Endothelial cell of umbilical vein (primary cell): ENCODE data around the gene SPECC1L. TPM values are rescaled to one million over a fixed set of nuclear protein-coding genes. Genes with fewer than 3 reads are reported as not detected.

Experiments used
- BruUV-seq: library from RNA; stranded (reverse); fragments of 400-500 nt; replicated peaks from 2 replicates; lab custom pipeline; 2021; lab: Mats Ljungman, UMichigan
- CTCF ChIA-PET: fragments of 300-600, 350-600 bp; sonication (Branson Sonifier 250); formaldehyde crosslinking; loops from one replicate; lab custom pipeline; 2021; ENCODE audit warnings: antibody characterized with exemption, inconsistent platforms; lab: Charles Lee
- POLR2A ChIA-PET: fragments of 300-600, 350-600 bp; sonication (Branson Sonifier 250); formaldehyde crosslinking; loops from one replicate; lab custom pipeline; 2021; ENCODE audit warnings: antibody characterized with exemption, inconsistent platforms; lab: Charles Lee
- DNase-seq: peaks from one replicate; pipeline ENCODE4 v3.0.0-alpha.2; 2011; ENCODE audit warnings: low read depth, low spot score
- FAIRE-seq: peaks from 2 replicates; lab custom pipeline; 2011; peaks lifted over from hg19 to GRCh38; lab: Jason Lieb, UNC
- H2AFZ ChIP-seq: 2 replicates; pipeline ENCODE4 v1.6.0; 2012; ENCODE audit warnings: low read depth, low read length, control low read depth, inconsistent platforms
- H3K27ac ChIP-seq: 2 replicates; pipeline ENCODE4 v1.5.1; 2011; ENCODE audit warnings: low read depth, mild to moderate bottlenecking, control low read depth, low read length, moderate library complexity; ENCODE audit not compliant: insufficient read depth
- H3K27me3 ChIP-seq, 2 experiments: 2 replicates each; pipeline versions ENCODE4 v1.6.0 to v1.6.1; 2011; ENCODE audit warnings: low read length in 2 of 2, mixed read lengths in 1 of 2; ENCODE audit not compliant: control insufficient read depth in 2 of 2, insufficient read depth in 2 of 2
- H3K36me3 ChIP-seq, 2 experiments: 2 replicates in 1 of 2; 3 replicates in 1 of 2; pipeline ENCODE4 v1.5.1; 2011; ENCODE audit warnings: low read length in 2 of 2, mild to moderate bottlenecking in 1 of 2, moderate library complexity in 1 of 2; ENCODE audit not compliant: control insufficient read depth in 2 of 2, insufficient read depth in 2 of 2; ENCODE audit errors: extremely low read depth in 1 of 2
- H3K4me1 ChIP-seq: 3 replicates; pipeline ENCODE4 v1.5.1; 2011; ENCODE audit warnings: mild to moderate bottlenecking, low read length; ENCODE audit not compliant: control insufficient read depth, insufficient read depth; ENCODE audit errors: extremely low read depth
- H3K4me2 ChIP-seq: 2 replicates; pipeline ENCODE4 v1.6.1; 2011; ENCODE audit warnings: low read length, control low read depth, mixed read lengths; ENCODE audit not compliant: insufficient read depth
- H3K4me3 ChIP-seq, 3 experiments: fragments of 200-600 bp in 1 of 3; sonication (generic), shearing (Covaris generic) in 1 of 3; replicated peaks in 1 of 3; 2 replicates each; pipeline ENCODE4 v1.5.1; 2011 to 2016; ENCODE audit warnings: control low read depth in 3 of 3, low read length in 3 of 3, mild to moderate bottlenecking in 2 of 3, inconsistent platforms in 1 of 3, low read depth in 1 of 3, moderate library complexity in 1 of 3; ENCODE audit not compliant: insufficient read depth in 1 of 3
- H3K79me2 ChIP-seq: 2 replicates; pipeline ENCODE4 v1.6.0; 2012; ENCODE audit warnings: low read length, inconsistent platforms; ENCODE audit not compliant: control insufficient read depth, insufficient read depth
- H3K9ac ChIP-seq: replicated peaks from 2 replicates; pipeline ENCODE3; 2011; ENCODE audit warnings: low read length, control low read depth; ENCODE audit not compliant: insufficient read depth; ENCODE audit errors: extremely low read depth
- H3K9me1 ChIP-seq: replicated peaks from 3 replicates; pipeline ENCODE4 v1.6.0; 2011; ENCODE audit warnings: mild to moderate bottlenecking, low read length; ENCODE audit not compliant: control insufficient read depth, insufficient read depth; ENCODE audit errors: extremely low read depth
- H3K9me3 ChIP-seq: replicated peaks from 2 replicates; pipeline ENCODE4 v1.5.1; 2012; ENCODE audit warnings: low read length, inconsistent platforms; ENCODE audit not compliant: control insufficient read depth, insufficient read depth
- H4K20me1 ChIP-seq: replicated peaks from 2 replicates; pipeline ENCODE3; 2011; ENCODE audit warnings: mild to moderate bottlenecking, low read length; ENCODE audit not compliant: control insufficient read depth, insufficient read depth; ENCODE audit errors: extremely low read depth
- CTCF ChIP-seq, 2 donors: IDR thresholded peaks; 1 replicate in 1 of 2; 2 replicates in 1 of 2; pipeline ENCODE4 v1.5.1; 2011; ENCODE audit warnings: low read length in 2 of 2, mild to moderate bottlenecking in 2 of 2, moderate library complexity in 2 of 2, control low read depth in 1 of 2, inconsistent platforms in 1 of 2, low read depth in 1 of 2; ENCODE audit not compliant: insufficient read depth in 1 of 2; ENCODE audit errors: extremely low read depth in 1 of 2
- EZH2 ChIP-seq: IDR thresholded peaks from 2 replicates; pipeline ENCODE4 v1.6.1; 2012; ENCODE audit warnings: borderline replicate concordance, low read depth, mild to moderate bottlenecking, moderate library complexity, low read length, inconsistent platforms; ENCODE audit not compliant: severe bottlenecking
- FOS ChIP-seq: IDR thresholded peaks from 2 replicates; pipeline ENCODE4 v1.6.1; 2011; ENCODE audit warnings: mild to moderate bottlenecking, low read length, moderate library complexity, borderline replicate concordance; ENCODE audit not compliant: insufficient read depth
- GATA2 ChIP-seq: IDR thresholded peaks from 2 replicates; pipeline ENCODE4 v1.7.0; 2011; ENCODE audit warnings: low read depth, mild to moderate bottlenecking, moderate library complexity, mixed read lengths, low read length; ENCODE audit not compliant: insufficient read length, insufficient read depth
- JUN ChIP-seq: IDR thresholded peaks from 2 replicates; pipeline ENCODE4 v1.6.1; 2011; ENCODE audit warnings: borderline replicate concordance, low read depth; ENCODE audit not compliant: insufficient read length, insufficient read depth
- MAX ChIP-seq: IDR thresholded peaks from 2 replicates; pipeline ENCODE4 v1.6.1; 2011; ENCODE audit not compliant: insufficient read depth, insufficient read length
- MYC ChIP-seq: IDR thresholded peaks from one replicate; pipeline ENCODE4 v1.6.1; 2011; ENCODE audit warnings: mild to moderate bottlenecking, low read depth, low read length
- POLR2A ChIP-seq: IDR thresholded peaks from 2 replicates; pipeline ENCODE4 v1.6.1; 2012; ENCODE audit warnings: low read depth, mild to moderate bottlenecking, control low read depth, low read length
- POLR2AphosphoS5 ChIP-seq: IDR thresholded peaks from 2 replicates; pipeline ENCODE4 v1.6.1; 2012; ENCODE audit warnings: low read depth, mild to moderate bottlenecking, control low read depth, low read length, moderate library complexity; ENCODE audit not compliant: insufficient read depth
- dilution Hi-C: fragments of 300-500 bp; cut with MboI; formaldehyde crosslinking; loops from one replicate; pipeline ENCODE4 v1.15.0; 2019; ENCODE audit warnings: low sequenced_read_pairs; ENCODE audit not compliant: extremely low pct_ligation_motif_present
- intact Hi-C: fragments of 100-400 bp; cut with micrococcal nuclease; formaldehyde crosslinking; loops from one replicate; pipeline ENCODE4 v1.10.0; 2022
- polyA plus RNA-seq, 4 experiments: library from polyadenylated mRNA; depleted of rRNA in 3 of 4; stranded (reverse) in 3 of 4; unstranded in 1 of 4; fragments of >200 nt; gene quantifications; 2 replicates each; pipeline versions ENCODE4 v1.2.1 to v1.2.3, GENCODE V29; 2011 to 2012; ENCODE audit warnings: missing spikeins in 1 of 4
- total RNA-seq: library from RNA; stranded (reverse); gene quantifications from 2 replicates; pipeline ENCODE4 v1.2.3, GENCODE V29; 2021

The SPECC1L gene
- total and polyA plus RNA-seq, 2 donors (not counting 3 experiments of a cell fraction or from before 2014, with no cell fraction given), result 22.8 to 79.3 TPM

GRCh38 chr22:24393012-24393559, 122.5 kb downstream of the SPECC1L start:
- no TSS peak for BruUV-seq
- no peak overlapping the region for H3K27ac ChIP-seq
- peaks cover 15% of the 10 kb centered on the region for H3K79me2 ChIP-seq
- no peak overlapping the region for H2AFZ ChIP-seq
- H3K4me3 ChIP-seq, result no peak overlapping the region
- H3K9me1 ChIP-seq, result no peaks in the 10 kb centered on the region
- dilution Hi-C loops, result no loop called here
- DNase-seq, result no peak
- no peak overlapping the region for H3K4me2 ChIP-seq
- TF ChIP-seq POLR2AphosphoS5, result no peak
- no peak overlapping the region for H3K9ac ChIP-seq
- ChIA-PET CTCF (interaction anchor here (1.9 to 2.6 kb wide), 3 partner anchors 10 to 16 kb away, joined by 4 to 11 read pairs (median 7); no protein-coding TSS in a partner anchor), POLR2A (no interaction called here)
- peak; percentile 12 for FAIRE-seq
- no peaks in the 10 kb centered on the region for H3K27me3 ChIP-seq
- peaks cover 45% of the 10 kb centered on the region for H3K4me1 ChIP-seq
- no peaks in the 10 kb centered on the region for H3K9me3 ChIP-seq
- H4K20me1 ChIP-seq, result no peaks in the 10 kb centered on the region
- H3K36me3 ChIP-seq, result peaks cover 0 to 1% of the 10 kb centered on the region in 2 experiments
- intact Hi-C loops, result no loop called here

- H4K20me1 ChIP-seq, result no peaks in the 10 kb centered on the region
- ChIA-PET CTCF (interaction anchor here (1.9 to 2.6 kb wide), 3 partner anchors 9 to 16 kb away, joined by 4 to 11 read pairs (median 7); no protein-coding TSS in a partner anchor), POLR2A (no interaction called here)
- H3K36me3 ChIP-seq, result peaks cover 0 to 1% of the 10 kb centered on the region in 2 experiments
- no peak overlapping the region for H2AFZ ChIP-seq
- no peak overlapping the region for H3K4me3 ChIP-seq
- intact Hi-C loops (no loop called here), dilution Hi-C loops (no loop called here)
- no peaks in the 10 kb centered on the region for H3K9me1 ChIP-seq
- FAIRE-seq (no peak), DNase-seq (no peak)
- H3K9me3 ChIP-seq, result no peaks in the 10 kb centered on the region
- no peak overlapping the region for H3K4me2 ChIP-seq
- no peak for TF ChIP-seq CTCF (IDR thresholded peaks at IDR 0.05; ENCODE audit: extremely low read depth in 1 of 2, insufficient read depth in 1 of 2, low read depth in 1 of 2, low read length in 2 of 2)
- TF ChIP-seq GATA2, result no peak
- TF ChIP-seq MYC, result no peak
- TF ChIP-seq EZH2, result no peak
- TF ChIP-seq MAX, result no peak
- no peak for TF ChIP-seq JUN
- TF ChIP-seq FOS, result no peak
- no peak for TF ChIP-seq POLR2A
- TF ChIP-seq POLR2AphosphoS5, result no peak
- H3K27ac ChIP-seq, result no peak overlapping the region
- peaks cover 15% of the 10 kb centered on the region for H3K79me2 ChIP-seq
- H3K27me3 ChIP-seq, result no peaks in the 10 kb centered on the region
- BruUV-seq, result no TSS peak
- no peak overlapping the region for H3K9ac ChIP-seq
- peaks cover 45% of the 10 kb centered on the region for H3K4me1 ChIP-seq
Observed at GRCh38 chr22:24393848-24394247, 123.2 kb downstream of the SPECC1L start.
